HG02588 (cell line): Measurements from ENCODE around the gene PIEZO2.
"Not testable (repeated sequence)": the region's sequence is repeated elsewhere in the genome, so short reads cannot be mapped to it uniquely, and the experiment has no call there.

Source experiments
- ATAC-seq: cut with Tn5 transposase; IDR thresholded peaks from one replicate; pipeline ENCODE4 v1.9.1; 2021; ENCODE audit warnings: mild to moderate bottlenecking, moderate library complexity; ENCODE audit not compliant: unreplicated experiment

Gene PIEZO2

DNA sequence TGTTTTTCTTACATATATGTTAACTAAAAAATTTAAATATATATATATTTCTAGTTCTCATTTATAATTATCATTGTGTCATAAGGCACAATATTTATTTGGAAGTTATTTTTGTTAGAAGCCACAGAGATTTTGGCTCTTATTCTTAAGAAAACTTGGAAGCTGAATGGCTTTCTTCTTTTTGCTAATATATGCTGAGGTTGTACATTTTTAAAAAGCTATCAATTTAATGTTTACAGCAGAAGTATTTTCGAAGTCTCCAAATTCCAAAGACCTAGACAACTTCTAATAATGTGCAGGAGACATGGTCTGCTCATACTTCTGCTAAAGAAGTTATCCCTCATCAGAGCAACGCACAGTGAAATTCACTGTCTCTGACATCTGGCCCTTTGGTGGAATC lies 3.7 kb upstream of the PIEZO2 start:
- ATAC-seq = no peak

- ATAC-seq = no peak
Observed at GRCh38 chr18:11150271-11150615, 874 bp upstream of the PIEZO2 start.

GRCh38 chr18:11148680-11149440 lies 509 bp downstream of the PIEZO2 start:
- ATAC-seq = no peak

GRCh38 chr18:11147962-11148679 lies 1.2 kb downstream of the PIEZO2 start:
- no peak for ATAC-seq

DNA sequence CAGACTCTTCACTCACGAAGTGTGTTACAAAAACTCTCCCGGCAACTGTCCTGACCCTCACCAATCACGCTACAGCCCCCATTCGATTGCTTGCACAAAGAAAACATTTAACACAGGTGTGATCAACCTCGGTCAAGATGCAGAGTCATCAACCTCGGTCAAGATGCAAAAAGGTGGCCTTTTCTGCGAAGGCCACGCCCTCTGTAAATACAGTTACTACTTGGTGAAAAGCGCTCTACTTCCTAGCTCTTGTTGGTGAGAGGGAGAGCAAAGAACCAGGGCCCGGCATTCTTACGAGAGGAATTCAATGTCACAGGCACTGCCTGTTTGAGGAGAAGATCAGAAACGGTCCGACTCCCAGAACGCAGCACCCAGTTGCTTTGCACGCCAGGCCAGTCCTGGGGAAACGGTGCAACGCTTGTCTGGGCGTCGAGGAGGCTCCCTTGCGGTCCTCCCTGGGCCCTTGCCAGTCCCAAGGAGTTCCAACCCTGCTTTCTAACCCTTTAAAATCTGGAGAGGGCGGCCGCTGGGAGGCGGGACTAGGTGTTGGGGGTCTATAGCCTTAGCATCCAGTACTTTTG lies 1.9 kb downstream of the PIEZO2 start:
- no peak for ATAC-seq

GRCh38 chr18:11146947-11147345 lies 2.4 kb downstream of the PIEZO2 start:
- no peak for ATAC-seq

DNA sequence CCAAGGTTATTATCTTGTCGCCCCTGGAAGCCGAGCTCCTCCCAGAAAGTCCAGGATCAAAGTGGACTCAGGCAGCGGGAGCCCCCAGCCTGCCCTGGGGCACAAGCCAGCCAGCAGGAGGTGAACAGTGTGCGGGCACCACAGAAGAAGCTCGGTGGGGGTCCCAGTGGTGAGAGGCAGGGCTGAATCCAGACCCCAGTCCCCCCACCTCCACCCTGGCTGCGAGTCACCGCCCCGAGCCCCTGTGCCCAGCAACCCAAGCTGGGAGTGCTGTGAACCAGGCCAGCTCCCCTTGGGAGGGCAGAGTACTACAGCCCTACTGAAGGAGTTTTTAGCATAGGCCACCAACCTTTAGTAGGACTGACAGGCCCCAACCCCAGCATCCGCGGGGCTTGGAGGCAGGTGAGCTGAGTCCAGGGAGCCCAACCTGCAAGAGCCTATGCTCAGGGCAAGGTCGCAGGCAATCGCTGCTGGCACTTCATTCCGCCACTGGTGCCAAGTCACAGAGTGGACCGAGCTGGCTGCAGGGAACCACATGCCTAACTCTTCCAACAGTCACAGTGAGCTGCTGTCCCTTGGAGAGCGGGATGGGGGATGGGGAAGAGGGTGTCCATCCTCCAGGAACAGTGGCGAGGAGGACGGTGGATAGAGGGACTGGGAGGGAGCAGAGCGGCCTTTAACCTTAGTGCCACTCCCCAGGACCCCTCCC lies 3.0 kb downstream of the PIEZO2 start:
- no peak for ATAC-seq

DNA sequence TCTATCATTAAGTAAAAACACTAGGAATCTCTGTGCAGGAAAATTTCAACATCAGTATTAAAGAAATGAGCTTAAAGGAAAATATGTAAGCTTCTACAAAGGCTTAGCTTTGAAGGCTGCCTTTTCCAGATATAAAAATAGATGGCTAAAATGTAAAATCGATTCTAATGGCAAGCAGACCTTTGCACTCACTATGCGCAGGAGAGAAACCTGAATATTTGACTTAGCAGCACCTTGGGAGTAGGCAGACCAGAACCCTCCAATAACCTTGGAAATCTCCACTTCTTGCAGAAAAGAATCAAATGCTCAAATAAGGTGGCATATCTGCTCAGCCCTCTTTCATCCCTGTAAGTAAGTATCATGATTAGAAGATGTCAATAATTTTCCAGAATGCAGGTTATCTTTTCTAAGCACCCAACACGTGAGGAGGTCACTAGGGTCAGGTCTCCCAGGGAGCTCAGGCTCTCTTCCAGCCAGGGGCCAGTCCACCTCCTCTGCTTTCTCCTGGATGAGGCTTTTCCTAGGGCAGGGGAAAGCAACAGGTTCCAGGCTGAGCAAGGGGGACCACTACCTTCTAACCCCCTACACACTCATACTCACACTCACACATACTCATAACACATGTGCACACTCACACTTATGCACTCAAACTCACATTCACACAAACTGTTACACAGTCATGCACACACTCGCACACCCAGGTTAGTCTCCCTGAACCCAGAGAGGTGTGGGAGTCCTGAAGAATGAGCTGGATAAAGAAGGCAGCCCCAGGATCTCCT lies 3.8 kb downstream of the PIEZO2 start:
- no peak for ATAC-seq

- no peak for ATAC-seq
Observed at GRCh38 chr18:11137400-11137799, 12.0 kb downstream of the PIEZO2 start.

- ATAC-seq = no peak
Observed at GRCh38 chr18:11136241-11136640, 13.1 kb downstream of the PIEZO2 start.

DNA sequence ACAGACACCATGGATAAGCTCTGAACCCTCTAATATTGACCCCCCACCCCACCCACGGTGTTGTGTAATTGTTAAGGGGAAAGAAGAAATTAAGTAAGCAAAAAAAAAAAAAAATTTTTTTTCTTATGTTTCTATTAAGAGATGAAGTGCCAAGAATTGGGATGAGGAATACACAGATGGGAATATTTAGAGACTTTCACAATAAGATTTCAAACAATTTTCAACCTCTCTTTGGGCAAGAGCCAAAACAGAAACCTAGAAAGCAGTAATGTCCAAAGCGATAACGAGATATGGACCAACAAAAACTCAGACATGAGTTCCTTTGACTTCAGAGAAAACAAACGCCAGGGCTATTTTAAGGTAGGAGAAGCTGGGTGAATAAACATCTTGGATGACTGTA lies 14.4 kb downstream of the PIEZO2 start:
- ATAC-seq = no peak

DNA sequence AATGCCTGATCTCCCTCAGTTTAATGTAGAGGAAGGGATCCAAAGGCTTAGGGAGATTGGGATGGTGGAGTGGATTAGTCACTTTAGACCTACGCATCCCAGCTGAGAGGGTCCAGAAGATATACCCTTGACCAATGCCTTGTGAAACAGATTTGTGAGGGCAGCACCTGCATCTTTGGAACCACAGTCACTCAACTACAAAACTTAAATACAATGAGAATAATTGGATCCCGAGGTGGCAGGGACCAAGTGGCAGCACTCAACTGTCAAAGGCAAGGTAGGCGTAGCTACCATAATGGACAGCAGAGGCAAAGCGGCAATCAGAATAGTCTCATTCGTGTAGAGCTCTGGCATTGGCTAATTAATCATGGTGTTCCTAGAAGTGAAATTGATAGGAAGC lies 20.3 kb downstream of the PIEZO2 start:
- ATAC-seq = not testable (repeated sequence)

- no peak for ATAC-seq
Observed at GRCh38 chr18:11125492-11126315, 23.7 kb downstream of the PIEZO2 start.

DNA sequence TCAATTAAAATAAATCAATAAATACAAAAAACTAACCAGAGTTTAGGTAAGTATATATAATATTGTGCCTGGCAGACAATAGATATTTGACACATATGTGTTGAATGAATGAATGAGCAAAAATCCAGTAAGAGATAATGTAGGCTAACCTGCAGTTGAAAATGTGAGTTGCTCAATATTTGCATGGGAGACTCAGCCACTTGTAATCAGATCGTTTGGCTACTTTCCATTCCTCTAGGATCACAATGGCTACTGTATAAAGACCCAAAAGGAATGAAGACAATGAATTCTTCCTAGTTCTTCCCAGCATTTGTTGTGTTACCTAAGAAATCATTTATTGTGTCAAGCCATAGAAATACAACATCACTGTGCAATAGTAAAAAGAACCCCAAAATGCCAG lies 25.3 kb downstream of the PIEZO2 start:
- ATAC-seq = no peak

DNA sequence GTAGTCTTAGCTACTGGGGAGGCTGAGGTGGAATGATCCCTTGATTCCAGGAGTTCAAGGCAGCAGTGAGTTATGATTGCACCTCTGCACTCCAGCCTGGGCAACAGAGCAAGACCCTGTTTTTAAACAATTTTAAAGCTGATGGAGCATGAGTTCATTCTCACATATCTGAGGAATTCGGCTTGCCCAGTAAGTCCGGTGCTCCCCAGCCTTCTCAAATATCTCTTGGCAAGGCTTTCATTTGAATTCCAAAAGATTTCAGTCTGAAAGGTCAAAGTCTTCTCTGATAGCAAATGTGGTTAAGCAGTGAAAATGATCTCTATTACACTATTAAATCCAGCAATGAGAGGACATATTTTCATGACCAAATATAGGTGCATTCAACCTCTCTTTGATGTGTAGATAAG lies 27.9 kb downstream of the PIEZO2 start:
- ATAC-seq = no peak

DNA sequence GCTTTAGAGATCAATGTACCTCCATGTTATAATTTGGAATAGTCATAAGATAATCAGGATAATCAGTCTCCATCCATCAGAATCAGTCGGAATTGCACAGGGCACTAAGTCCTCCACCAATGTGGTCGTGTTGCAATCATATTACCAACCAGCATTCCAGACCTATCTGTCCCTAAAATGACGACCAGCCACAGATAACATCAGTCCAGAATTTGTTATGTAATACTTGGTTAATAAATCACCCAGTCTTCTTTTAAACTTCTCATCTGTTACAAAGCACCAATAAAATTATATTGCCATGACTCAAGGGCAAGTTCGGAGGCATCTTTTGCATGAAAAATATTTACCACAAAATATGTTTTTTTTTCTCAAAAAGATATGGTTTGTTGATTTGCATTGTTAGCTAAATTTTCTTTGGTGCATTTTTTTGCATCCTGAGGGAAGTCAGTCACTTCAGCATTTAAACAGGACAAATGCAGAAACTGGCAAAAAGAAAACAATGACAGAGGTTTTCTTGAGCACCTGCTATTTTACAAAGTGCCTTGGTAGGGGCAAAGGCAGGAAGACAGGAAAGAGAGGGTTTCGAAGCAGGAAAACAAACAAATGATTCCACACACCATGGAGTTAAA lies 29.3 kb downstream of the PIEZO2 start:
- ATAC-seq = no peak

DNA sequence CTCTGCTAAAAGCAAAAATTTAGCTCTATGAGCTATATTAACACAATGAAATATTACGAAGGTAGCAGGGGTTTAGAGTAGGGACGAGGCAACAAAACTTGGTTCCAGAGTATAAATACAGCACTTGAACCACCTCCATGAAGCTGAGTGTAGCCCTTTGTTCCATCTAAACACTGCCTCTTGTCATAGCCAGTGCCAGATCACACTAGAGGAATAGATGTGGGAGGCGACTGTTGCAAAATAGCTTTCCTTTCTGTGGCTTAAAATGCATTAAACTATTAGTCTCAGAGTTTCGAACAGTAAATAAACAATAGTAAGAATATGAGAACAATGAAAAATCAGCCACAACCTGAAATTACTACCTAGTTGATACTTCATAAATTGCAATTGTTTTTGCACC lies 29.8 kb downstream of the PIEZO2 start:
- ATAC-seq = no peak

DNA sequence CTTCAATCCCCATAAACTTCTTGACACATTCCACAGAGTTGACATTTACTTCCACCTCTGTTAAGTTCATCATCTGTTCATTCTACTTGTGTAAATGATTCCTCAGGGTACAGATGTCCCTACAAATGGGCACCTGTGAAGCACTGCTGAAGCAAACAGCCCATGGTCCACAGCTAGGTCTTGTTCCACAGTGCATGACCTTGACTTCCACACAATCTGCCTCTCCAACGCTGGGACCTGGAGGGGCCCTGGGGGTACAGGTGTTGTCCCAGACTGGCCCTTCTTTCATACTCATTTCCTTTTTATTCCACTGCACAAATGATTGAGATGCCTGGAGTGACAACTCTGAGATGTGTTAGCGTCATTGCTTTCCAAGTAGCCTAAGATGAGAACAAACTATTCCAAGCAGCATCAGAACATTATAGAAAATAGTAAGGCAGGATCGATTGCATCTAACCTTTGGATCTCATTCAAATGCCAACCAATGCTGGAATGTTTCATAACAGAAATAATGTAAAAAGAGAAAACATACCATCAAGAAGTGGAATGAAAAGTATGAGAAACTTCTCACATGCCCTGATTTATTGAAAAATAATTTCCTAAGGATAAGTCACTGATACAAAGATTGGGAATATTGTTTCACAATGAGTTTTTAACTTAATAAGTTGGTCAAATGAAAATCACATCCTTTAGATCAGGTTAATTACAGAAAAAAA lies 31.2 kb downstream of the PIEZO2 start:
- no peak for ATAC-seq

DNA sequence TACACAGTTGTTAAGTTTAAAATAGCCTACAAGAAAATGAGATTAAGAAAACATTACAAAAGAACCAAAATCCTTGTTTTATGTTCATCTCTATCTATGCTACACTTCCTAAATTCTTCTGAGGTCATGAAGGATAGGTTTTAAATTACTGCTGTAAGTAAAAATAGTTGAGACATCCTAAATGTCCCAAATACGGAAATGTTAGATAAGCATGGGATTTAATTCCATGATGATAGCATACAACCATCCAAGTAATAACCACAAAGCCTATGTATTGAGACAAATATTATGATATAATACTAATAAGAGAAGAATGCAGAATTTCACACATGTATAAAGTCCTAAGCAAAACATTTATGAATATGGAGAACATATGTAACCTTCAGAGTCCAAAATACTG lies 34.1 kb downstream of the PIEZO2 start:
- no peak for ATAC-seq
